HL-60 (cell line): Measurements from ENCODE around the gene GINS2.

Experiments used
- GABPA ChIP-seq: IDR thresholded peaks from 2 replicates; pipeline ENCODE4 v1.6.1; 2012; ENCODE audit warnings: low read depth
- POLR2AphosphoS5 ChIP-seq: IDR thresholded peaks from 2 replicates; pipeline ENCODE4 v1.6.1; 2012; ENCODE audit warnings: low read depth
- TF ChIP-seq, protein P1 (sequence below): IDR thresholded peaks from one replicate; pipeline ENCODE4 v1.5.1; 2011; ENCODE audit warnings: low read length, control low read depth, inconsistent platforms; ENCODE audit not compliant: insufficient read depth
- TF ChIP-seq, protein P2 (sequence below): IDR thresholded peaks from 2 replicates; pipeline ENCODE4 v1.6.1; 2012; ENCODE audit warnings: low read depth; ENCODE audit not compliant: insufficient replicate concordance

DNA sequence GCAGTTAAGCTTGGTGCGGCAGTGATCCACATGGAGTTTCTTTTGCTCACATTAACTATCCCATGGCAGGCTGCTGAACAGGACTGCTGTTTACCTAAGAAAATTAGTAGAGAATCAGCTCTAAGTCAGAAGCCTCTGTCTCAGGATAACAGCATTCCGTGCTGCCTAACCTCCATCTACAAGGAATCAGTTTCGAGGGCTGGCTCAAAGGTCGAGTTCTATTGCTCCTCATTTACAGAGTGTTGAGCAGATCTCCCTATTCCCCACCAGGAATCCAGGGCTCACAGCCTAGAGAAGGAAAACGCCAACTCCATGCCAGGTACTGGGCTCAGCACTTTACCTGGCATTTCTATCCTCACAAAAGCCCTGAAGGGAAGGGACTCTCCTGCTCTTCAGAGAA, 9.9 kb downstream of the GINS2 start:
- TF ChIP-seq, protein P1, sequence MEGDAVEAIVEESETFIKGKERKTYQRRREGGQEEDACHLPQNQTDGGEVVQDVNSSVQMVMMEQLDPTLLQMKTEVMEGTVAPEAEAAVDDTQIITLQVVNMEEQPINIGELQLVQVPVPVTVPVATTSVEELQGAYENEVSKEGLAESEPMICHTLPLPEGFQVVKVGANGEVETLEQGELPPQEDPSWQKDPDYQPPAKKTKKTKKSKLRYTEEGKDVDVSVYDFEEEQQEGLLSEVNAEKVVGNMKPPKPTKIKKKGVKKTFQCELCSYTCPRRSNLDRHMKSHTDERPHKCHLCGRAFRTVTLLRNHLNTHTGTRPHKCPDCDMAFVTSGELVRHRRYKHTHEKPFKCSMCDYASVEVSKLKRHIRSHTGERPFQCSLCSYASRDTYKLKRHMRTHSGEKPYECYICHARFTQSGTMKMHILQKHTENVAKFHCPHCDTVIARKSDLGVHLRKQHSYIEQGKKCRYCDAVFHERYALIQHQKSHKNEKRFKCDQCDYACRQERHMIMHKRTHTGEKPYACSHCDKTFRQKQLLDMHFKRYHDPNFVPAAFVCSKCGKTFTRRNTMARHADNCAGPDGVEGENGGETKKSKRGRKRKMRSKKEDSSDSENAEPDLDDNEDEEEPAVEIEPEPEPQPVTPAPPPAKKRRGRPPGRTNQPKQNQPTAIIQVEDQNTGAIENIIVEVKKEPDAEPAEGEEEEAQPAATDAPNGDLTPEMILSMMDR = no peak
- TF ChIP-seq POLR2AphosphoS5 = no peak
- TF ChIP-seq, protein P2, sequence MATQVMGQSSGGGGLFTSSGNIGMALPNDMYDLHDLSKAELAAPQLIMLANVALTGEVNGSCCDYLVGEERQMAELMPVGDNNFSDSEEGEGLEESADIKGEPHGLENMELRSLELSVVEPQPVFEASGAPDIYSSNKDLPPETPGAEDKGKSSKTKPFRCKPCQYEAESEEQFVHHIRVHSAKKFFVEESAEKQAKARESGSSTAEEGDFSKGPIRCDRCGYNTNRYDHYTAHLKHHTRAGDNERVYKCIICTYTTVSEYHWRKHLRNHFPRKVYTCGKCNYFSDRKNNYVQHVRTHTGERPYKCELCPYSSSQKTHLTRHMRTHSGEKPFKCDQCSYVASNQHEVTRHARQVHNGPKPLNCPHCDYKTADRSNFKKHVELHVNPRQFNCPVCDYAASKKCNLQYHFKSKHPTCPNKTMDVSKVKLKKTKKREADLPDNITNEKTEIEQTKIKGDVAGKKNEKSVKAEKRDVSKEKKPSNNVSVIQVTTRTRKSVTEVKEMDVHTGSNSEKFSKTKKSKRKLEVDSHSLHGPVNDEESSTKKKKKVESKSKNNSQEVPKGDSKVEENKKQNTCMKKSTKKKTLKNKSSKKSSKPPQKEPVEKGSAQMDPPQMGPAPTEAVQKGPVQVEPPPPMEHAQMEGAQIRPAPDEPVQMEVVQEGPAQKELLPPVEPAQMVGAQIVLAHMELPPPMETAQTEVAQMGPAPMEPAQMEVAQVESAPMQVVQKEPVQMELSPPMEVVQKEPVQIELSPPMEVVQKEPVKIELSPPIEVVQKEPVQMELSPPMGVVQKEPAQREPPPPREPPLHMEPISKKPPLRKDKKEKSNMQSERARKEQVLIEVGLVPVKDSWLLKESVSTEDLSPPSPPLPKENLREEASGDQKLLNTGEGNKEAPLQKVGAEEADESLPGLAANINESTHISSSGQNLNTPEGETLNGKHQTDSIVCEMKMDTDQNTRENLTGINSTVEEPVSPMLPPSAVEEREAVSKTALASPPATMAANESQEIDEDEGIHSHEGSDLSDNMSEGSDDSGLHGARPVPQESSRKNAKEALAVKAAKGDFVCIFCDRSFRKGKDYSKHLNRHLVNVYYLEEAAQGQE = no peak
- TF ChIP-seq GABPA = no peak
